Epithelial cell of esophagus (primary cell): ENCODE data around the gene FGD6.
"Not testable (repeated sequence)": the region's sequence is repeated elsewhere in the genome, so short reads cannot be mapped to it uniquely, and the experiment has no call there.

Experiments used
- DNase-seq: peaks from one replicate; pipeline ENCODE4 v3.0.0; 2010; ENCODE audit warnings: low read depth
- H3K4me3 ChIP-seq: 2 replicates; pipeline ENCODE4 v1.5.1; 2011; ENCODE audit warnings: mild to moderate bottlenecking, low read length, control low read depth
- TF ChIP-seq, protein P1 (sequence below): IDR thresholded peaks from 2 replicates; pipeline ENCODE4 v1.5.1; 2011; ENCODE audit warnings: low read depth, mild to moderate bottlenecking, low read length, control low read depth, inconsistent platforms; ENCODE audit not compliant: insufficient read depth; ENCODE audit errors: missing control alignments

FGD6 gene

GRCh38 chr12:95141310-95141709 is 76.0 kb downstream of the FGD6 start:
- no peak overlapping the region for H3K4me3 ChIP-seq
- no peak for DNase-seq
- TF ChIP-seq, protein P1, sequence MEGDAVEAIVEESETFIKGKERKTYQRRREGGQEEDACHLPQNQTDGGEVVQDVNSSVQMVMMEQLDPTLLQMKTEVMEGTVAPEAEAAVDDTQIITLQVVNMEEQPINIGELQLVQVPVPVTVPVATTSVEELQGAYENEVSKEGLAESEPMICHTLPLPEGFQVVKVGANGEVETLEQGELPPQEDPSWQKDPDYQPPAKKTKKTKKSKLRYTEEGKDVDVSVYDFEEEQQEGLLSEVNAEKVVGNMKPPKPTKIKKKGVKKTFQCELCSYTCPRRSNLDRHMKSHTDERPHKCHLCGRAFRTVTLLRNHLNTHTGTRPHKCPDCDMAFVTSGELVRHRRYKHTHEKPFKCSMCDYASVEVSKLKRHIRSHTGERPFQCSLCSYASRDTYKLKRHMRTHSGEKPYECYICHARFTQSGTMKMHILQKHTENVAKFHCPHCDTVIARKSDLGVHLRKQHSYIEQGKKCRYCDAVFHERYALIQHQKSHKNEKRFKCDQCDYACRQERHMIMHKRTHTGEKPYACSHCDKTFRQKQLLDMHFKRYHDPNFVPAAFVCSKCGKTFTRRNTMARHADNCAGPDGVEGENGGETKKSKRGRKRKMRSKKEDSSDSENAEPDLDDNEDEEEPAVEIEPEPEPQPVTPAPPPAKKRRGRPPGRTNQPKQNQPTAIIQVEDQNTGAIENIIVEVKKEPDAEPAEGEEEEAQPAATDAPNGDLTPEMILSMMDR, result no peak

DNA sequence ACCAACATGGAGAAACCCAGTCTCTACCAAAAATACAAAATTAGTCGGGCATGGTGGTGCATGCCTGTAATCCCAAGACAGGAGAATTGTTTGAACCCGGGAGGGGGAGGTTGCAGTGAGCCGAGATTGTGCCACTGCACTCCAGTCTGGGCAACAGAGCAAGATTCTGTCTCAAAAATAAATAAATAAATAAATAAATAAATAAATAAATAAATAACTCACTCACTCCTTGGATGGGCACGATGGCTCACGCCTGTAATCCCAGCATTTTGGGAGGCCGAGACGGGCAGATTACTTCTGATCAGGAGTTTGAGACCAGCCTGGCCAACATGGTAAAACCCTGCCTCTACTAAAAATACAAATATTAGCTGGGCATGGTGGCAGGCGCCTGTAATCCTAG is 79.2 kb downstream of the FGD6 start:
- DNase-seq, H3K4me3 ChIP-seq: not testable (repeated sequence)

- TF ChIP-seq, protein P1, result no peak
- no peak overlapping the region for H3K4me3 ChIP-seq
- DNase-seq, result no peak
These were observed 80.7 kb downstream of the FGD6 start for GRCh38 chr12:95136598-95136997.

DNA sequence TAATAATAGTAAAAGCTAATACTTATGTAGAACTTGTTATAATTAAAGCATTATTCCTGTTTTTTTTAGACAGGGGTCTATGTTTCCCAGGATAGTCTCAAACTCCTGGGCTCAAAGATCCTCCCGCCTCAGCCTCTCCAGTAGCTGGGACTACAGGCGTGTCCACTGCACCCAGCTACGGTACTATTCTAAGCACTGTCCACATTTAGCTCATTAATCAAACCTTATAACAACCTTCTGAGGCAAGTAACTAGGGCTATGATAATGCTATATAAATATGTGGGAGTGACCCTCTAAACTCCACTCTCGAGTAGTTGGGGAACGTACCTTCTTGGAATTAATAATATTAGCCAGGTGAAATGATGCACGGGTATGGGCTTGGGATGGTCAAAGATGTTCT is 83.2 kb downstream of the FGD6 start:
- no peak for DNase-seq
- TF ChIP-seq, protein P1, result no peak
- H3K4me3 ChIP-seq, result no peak overlapping the region

DNA sequence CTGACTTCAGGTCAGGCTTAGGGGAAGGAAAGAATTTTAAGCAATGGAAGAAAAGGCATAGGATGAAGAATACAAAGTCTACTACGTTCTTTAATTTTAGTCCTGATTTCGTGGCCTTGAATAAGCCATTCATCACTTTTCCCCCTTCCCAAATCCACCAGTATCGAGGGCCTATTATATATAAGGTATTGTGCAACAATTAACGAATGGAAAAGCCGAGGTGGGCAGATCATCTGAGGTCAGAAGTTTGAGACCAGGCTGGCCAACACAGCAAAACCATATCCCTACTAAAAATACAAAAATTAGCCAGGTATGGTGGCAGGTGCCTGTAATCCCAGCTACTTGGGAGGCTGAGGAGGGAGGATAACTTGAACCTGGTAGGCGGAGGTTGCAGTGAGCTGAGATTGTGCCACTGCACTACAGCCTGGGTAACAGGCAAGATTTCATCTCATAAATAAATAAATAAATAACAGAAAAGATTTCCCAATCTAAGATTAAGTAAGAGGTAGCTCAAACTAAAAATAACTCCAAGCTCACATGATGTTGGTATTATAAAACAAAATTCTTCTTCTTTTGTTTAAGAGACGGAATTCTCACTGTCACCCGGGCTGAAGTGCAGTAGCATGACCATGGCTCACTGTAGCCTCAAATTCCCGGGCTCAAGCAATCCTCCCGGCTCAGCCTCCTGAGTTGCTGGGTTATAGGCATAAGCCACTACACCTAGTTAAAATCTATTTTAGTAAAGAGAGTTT is 85.5 kb downstream of the FGD6 start:
- TF ChIP-seq, protein P1, result no peak
- no peak overlapping the region for H3K4me3 ChIP-seq
- DNase-seq, result no peak

DNA sequence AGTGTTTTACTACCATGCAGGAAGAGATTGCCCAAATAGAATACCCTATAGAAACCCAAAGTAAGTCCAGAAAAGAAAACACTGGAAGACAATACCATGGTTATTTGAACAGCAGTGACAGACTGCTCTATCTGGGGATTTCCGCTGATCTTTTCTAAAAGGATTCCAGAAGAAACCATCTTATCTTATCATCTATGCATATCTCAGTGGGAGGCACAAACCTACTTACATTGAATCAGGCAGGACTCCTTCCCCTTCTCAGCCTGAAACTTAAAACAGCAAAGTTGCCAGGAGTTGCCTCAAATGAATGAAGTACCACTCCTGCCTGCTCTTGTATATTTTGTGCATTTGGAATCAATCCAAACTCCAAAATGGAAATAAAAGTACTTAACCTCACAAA is 87.2 kb downstream of the FGD6 start:
- DNase-seq, result no peak
- TF ChIP-seq, protein P1, result no peak
- H3K4me3 ChIP-seq, result no peak overlapping the region

DNA sequence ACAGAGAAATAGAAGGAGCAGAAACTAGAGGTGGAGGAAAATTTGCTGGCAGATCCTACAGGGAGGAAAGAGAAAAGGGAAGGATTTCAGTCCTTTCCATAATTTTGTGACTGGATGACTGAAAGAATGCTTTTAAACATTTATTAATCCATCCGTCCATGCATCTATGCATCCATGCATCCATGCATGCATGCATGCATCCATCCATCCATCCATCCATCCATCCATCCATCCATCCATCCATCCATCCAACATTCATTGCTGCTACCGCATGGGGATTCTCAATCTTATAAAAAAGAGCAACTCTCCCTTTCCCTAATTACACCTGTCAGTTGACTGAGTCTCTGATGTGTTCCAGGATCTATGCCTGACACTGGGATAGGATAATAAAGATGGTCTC is 88.2 kb downstream of the FGD6 start:
- no peak for DNase-seq
- TF ChIP-seq, protein P1, result no peak
- no peak overlapping the region for H3K4me3 ChIP-seq
